Iris pigment epithelial cell (primary cell): ENCODE measurements around the gene LMO1.

ENCODE experiments used
- DNase-seq: peaks from one replicate; pipeline ENCODE4 v3.0.0-alpha.2; 2011; ENCODE audit warnings: low read depth

Gene LMO1

DNA sequence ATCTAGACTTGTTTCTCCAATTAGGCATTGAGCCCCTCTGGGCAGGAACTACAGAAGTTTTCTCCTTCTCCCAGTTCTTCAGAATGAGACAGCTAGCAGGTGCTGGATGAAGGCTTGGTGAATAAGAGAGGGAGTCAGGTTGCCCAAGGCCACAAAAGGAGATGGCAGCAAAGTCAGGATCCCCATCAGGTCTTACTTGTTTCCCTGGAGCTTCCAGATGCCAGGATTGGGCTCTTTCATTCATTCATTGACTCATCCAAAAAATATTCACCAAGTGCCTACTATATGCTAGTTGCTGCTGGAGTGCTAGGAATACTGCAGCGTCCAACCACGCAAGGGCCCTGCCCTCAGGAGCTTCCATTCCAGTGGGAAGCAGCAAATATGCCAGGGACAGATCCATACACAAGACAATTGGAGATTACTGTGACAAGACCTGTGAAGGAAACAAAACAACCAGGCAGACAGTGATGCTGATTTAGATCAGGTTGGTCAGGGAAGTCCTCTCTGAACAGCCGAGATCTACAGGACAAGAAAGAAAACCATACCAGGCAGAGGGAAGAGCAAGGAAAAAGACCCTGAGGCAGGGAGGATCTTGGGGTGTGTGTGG is 24.6 kb upstream of the LMO1 start:
- no peak for DNase-seq

- DNase-seq = no peak
Measured at GRCh38 chr11:8287703-8288102, 24.0 kb upstream of the LMO1 start.

GRCh38 chr11:8287297-8287696 is 23.6 kb upstream of the LMO1 start:
- no peak for DNase-seq

GRCh38 chr11:8286886-8287285 is 23.2 kb upstream of the LMO1 start:
- DNase-seq = no peak

DNA sequence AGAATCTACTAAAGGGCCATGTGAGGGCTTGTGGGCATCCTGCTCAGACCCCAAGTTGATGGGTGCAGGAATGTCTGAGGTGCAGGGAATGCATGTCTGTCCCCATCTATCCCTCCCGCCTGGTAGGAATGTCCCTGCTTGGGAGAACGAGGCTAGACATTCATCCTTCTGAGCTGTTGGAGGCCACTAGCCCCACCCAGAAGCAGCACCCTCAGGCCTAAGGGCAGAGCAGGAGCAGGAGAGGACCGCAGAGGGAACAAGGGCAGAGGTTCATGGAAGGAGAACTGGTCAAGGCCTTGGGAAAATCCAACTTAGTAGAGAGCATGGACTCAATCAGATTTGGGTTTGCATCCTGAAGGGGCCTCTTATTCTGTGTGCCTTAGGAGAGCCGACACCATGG is 22.1 kb upstream of the LMO1 start:
- DNase-seq = no peak

GRCh38 chr11:8285228-8285627 is 21.6 kb upstream of the LMO1 start:
- DNase-seq = no peak

GRCh38 chr11:8283465-8284230 is 20.0 kb upstream of the LMO1 start:
- DNase-seq = no peak

GRCh38 chr11:8283100-8283464 is 19.4 kb upstream of the LMO1 start:
- DNase-seq = no peak

DNA sequence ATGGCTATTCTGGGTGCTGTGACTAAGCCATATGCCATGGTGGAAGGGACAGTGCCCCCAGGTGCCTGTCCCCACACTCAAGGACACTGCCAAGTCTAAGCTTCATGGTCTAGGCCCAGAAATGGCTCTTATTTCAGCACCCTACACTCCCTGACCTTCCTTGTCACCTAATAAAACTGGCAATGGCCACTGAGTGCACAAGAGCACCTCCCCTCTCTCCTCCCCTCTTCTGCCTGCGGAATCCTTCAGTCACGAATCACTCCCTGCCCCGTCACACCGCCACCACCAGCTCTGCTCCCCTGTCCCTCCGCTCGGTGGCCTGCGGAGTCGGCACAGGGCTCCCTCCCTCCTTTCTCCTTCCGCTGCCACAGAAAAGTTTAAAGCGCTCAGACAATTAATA is 19.0 kb upstream of the LMO1 start:
- DNase-seq = no peak

- no peak for DNase-seq
Measured at GRCh38 chr11:8281266-8281665, 17.6 kb upstream of the LMO1 start.

GRCh38 chr11:8277691-8278090 is 14.0 kb upstream of the LMO1 start:
- DNase-seq = no peak

- no peak for DNase-seq
Measured at GRCh38 chr11:8276528-8276927, 12.8 kb upstream of the LMO1 start.

DNA sequence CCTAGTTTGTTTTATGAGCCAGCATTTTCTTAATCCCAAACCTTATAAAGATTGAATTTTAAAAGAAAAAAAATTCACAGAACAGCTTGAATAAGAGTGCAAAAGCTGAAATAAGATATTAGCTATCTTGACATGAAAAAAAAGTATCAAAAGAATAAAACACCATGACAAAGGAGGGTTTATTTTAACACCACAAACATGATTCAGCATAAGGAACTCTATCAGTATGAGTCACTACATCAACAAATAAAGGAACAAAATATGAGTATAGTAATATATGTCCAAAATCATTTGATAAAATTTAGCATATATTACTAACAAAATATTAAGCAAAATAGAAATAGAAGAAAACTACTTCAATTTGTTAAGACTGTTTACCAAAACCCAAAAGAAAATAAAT is 9.6 kb upstream of the LMO1 start:
- DNase-seq = peak; percentile 64

DNA sequence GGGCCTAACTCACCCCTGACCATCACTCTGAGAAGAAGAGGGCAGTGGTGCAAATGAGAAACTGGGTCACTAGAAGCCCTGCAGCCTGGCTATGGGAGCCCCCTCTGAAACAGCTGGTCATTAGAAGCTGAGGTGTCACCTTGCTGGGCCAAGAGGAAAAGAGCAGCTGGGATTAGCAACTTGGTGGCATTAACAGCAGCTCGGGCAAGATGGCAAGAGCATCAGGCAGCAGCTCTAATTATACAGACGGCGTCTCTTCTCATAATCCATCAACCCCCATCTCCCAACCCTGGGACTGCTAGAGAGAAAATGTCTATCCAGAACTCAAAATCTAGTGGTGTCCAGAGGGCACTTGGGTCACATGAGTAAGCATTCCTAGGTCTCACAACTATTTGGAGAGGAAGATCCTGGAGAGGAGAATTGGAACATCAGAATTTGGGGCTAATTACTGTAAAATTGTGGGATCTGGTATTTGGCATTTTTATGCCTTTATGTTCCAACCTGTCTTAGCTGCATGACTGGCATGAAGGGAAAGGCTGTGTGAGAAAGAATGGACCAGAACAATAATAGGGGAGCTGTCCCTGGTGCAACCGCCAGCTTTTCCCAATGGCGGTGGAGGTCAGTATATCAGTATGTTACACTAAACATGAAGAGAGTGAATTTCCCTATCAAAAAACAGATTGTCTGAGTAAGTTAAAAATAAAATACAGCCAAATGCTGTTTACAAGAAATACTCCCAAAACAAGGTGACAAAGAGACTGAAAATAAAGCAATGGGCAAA is 7.6 kb upstream of the LMO1 start:
- DNase-seq = no peak

DNA sequence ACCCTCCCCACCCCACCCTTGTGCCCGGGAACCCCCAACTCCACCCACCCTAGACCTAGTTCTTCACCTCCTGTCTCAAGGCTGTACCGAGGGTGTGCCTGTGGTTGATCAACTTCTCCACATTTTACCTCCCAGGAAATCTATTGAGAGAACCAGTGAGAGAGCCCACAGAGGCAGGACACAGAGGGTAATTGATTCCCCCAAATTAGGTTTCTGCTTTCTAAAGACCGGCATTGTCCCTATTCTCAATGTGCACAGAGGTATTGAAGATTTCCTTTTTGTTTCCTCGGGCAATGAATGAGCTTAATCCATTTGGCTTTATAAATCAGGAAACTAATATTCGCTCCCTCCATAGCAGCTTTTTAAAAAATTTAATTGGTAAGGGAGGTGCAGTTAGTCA is 6.0 kb upstream of the LMO1 start:
- no peak for DNase-seq

DNA sequence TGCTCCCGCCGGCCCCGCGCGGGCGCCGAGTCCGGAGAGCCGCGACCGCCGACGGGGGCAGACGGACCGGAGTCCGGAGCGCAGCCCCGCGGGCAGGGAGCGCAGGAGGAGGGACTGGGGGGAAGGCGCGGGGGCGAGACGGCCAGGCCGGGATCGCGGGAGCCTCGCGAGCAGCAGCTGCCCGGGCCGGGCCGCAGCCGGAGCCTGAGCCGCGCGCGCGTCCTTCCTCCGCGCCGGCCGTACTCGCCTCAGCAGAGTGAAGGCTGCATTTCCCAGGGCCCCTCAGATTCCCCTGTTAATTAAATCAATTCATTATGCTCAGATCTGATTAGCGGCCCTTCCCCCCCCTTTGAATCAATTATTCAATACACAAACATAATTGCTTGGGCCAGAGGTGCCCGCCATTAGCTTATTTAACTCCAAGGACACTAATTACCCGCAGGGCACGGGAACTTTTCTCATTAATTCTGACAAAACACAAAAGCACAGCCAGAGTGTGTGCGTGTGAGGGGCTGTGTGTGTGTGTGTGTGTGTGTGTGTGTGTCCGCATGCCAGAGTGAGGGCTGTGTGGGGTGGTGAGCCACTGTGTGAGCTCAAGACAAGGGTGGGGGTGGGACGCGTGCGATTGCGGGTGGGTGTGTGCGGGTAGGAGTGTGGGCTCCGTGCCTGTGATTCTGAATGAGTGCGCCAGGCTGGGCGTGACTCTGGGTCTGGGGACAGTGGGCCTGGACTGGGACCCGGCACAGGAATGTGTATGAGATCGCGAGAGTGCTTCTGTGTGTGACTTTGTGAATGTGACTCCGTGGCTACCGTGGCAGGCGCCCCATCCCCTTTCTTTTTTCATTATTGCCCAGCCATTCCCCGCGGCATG is 5.1 kb upstream of the LMO1 start:
- DNase-seq = peak; percentile 12

DNA sequence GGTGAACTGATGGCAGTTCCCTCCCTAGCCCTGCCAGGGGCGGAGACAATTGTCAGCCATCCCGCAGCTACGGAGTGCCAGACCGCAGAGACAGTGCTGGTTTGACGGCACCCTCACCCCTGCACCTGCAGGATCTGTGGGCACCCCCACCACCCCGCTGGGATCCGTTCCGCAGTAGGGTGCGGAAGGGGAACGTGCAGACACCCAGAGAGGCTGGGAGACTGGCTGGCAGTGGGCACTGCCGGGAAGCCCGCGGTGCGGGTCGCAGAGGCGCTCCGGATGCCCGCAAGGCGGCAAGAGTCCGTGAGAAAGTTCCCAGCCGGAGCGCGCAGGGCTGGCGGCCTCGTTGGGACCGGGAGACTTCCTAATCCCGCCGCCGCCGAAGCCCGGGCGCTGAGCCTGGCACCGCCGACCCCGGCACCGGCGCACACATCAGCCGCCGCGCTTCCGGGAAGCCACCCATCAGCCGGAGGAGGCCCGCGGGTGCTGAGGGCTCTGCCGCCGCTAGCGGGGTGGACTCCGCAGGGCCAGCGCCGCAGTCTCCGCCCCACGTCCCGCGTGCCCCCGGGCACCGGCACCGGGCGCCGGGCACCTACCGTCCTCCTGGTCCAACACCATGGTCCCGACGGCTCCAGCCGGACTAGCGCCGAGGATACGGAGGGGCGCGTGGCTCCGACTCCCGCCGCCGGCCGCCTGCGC is 4.3 kb upstream of the LMO1 start:
- DNase-seq = no peak

DNA sequence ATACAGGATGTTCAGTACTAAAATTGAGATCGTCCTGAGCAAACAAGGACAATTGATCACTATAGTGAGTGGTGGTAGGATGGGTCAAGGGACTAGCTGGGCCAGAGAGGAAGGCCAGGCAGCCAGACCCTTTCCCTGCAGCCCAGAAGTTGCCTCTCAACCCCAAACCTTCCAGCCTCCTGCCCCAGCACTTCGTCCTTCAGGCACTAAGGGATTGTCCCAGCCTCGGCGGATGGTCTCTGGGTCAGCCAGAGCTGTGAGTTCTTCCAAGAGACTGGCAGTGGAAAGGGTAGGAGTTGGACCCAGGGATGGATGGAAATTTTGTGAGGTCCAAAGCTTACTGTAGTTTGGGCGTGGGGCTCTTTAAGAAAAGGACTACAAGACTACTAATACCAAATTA is 3.6 kb upstream of the LMO1 start:
- DNase-seq = no peak

GRCh38 chr11:8266246-8267241 is 2.9 kb upstream of the LMO1 start:
- no peak for DNase-seq

DNA sequence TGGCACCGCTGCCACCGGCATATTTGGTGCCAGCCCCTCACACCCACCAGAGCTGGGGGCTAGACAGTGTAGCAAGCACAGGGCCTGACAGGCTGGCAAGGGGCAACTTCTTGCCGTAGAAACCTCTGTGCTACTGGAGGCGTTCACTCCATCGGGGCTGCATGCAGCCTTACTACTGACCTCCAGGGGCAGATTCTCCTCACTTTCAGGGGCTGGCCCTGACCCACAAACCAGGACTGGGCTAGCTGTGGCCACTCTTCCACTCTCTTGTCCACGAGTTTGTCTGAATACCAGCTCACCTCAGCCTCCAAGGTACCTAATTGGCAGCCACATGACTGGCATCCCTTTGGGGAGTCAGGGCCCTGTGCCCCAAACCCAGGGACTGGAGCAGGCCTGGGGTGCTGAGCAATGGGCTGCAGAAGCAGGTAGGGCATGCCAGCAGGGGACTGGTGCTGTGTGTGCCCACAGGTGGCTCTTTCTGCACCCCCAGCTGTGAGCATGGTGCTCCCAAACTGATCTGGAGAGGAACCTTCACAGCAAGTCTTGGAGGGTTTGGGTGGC is 2.1 kb upstream of the LMO1 start:
- no peak for DNase-seq
